ENCODE data around the gene CLPTM1L.
A peak's percentile ranks its signal among the peaks of the same experiment; 100 is the strongest.
"Not testable (repeated sequence)": the region's sequence is repeated elsewhere in the genome, so short reads cannot be mapped to it uniquely, and the experiment has no call there.

The CLPTM1L gene

DNA sequence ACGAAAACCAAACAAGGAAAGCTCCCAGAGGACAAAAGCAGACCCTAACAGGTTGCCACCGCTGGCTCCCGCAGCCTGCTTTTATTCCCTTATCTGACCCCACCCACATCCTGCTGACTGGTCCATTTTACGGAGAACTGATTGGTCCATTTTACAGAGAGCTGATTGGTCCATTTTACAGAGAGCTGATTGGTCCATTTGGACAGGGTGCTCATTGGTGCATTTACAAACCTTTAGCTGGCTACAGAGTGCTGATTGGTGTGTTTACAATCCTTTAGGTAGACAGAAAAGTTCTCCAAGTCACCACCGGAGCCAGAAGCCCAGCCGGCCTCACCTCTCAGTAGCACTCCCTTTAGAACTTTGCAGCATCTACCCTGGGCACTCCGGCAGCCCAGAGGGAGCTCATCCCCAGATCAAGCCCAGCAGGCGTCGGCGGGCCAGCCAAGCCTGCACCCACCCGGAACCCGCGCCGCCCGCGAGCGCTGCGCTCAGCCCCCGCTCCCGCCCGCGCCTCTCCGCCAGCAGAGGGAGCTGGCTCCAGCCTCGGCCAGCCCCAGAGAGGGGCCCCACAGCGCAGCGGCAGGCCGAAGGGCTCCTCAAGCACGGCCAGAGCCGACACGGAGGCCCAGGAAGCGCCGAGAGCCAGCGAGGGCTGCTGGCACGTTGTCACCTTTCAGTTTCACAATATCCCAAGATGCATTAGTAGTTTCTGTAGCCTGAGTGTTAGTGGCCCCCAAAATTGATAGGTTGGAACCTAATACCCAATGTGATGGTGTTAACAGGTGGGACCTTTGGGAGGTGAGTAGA lies 35.3 kb upstream of the CLPTM1L start:
- DNase-seq = peak; percentile 14 to 56 (median 33)

DNA sequence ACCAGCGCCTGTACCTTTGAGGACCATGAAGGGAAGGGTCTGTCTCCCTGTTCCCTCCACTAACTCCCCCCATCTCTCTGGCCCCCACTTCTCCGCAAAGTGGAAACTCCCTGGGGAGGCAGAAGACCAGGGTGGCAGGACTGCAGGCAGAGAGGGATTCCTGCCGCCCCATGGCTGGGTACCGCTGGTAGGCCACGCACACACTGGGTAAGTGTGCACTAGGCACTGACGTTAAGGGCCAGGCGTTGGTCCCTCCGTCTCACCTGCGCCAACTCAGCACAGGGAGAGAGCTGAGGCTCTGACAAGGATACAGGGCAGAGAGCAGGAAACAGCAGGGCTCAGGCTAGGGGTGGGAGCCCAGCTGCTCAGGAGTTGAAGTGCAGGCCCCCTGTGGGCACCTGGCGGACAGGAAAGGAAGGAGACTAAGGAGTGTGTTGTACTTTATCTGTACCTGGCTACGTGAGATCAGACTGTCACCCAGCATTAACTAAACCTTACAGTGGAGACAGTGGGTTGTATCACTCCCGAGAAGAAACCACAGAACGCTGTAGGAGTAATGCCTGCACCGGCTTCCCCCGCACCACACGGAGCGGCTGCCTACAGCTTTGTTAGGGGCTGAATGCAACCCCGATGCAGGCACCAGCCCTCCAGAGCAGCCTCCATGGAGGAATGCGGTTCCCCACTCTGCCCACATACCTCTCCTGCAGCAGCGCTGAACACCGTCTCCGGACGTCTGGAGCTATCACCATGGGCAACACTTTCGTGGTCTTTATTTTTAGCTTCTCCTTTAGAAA lies 34.2 kb upstream of the CLPTM1L start:
- no peak for DNase-seq

DNA sequence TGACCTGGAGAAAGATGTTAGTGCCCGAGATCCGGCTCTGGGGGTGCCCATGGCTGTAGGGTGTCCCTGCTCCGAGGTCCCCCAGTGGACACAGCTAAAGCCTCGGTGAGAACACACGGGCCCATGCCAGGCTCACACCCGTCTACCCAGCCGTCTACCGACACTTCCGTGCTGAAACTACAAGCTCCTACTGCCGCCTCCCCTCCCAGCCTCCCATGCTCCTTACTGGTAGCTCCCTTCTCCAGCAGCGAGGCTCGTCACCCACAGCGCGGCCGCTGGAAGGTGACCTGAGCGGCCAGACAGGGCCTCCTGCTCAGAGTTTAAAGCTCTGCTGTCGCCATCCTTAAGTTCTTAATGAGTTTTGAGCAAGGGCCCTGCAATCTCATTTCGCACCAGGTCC lies 33.2 kb upstream of the CLPTM1L start:
- no peak for DNase-seq

DNA sequence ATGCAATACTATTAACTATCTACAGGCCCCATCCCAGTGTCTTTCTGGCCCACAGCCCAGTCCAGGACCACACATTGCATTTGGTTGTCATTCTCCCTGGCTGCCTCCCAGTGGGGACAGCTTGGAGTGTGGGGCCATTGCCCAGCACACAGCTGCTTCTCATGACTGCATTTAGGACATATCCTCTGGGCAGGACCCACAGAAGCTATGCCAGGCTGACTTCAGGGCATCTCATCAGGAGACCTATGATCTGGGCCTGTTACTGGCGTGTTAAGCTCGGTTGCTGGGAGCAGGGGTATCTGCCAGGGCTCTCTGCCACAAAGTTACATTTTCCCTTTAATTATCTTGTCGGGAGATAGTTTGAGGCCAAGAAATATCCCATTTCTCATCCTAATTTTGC lies 32.1 kb upstream of the CLPTM1L start:
- DNase-seq = no peak

DNA sequence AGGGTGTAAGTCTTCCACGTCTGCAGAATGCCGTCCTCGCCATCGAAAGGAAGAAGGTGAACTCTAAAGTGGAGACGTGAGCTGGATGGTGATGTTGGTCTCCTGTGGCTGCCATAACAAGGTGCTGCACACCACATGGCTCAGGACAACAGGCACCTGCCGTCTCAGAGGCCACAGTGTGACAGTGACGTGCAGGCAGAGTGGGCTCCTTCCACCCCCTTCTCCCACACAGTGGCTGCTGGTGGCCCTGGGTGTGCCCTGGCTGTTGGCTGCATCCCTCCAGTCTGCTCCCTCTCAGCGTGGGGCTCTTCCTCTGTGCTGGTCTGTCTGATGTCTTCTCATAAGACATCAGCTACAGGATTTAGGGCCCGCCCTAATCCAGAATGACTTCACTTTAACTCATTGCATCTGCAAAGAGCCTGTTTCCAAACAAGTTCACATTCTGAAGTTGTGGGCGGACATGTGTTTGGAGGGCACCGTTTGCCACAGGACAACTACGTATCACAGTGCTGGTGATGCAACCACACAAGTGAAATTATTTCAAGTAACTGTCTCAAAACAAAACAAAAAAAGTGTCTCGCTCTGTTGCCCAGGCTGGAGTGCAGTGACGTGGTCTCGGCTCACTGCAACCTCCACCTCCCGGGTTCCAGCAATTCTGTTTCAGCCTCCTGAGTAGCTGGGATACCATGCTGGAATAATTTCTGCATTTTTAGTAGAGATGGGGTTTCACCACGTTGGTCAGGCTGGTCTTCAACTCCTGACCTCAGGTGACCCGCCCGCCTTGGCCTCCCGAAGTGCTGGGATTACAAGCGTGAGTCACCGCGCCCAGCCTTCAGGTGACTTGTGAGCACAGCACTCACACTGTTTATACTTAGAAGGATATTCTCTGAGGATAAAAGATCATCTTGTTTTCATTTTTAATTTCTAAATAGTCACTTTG lies 31.2 kb upstream of the CLPTM1L start:
- DNase-seq = no peak

DNA sequence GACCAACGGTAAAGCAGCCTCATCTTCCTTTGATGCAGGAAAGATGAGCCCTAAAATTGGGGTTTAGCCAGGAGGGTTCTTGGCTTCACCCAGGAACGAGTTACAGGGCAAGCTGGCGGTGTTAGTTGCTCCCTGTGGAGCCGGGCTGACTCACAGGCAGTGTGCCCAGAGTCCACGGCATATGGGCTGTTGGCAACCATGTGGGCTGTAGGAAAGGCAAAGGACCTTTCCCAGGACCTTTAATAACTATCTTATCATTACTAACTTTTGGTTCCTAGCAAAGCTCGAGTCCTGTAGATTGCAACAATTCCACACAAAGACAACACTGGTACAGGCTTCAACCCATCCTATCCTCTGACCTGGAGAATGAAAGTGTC lies 29.8 kb upstream of the CLPTM1L start:
- no peak for DNase-seq

DNA sequence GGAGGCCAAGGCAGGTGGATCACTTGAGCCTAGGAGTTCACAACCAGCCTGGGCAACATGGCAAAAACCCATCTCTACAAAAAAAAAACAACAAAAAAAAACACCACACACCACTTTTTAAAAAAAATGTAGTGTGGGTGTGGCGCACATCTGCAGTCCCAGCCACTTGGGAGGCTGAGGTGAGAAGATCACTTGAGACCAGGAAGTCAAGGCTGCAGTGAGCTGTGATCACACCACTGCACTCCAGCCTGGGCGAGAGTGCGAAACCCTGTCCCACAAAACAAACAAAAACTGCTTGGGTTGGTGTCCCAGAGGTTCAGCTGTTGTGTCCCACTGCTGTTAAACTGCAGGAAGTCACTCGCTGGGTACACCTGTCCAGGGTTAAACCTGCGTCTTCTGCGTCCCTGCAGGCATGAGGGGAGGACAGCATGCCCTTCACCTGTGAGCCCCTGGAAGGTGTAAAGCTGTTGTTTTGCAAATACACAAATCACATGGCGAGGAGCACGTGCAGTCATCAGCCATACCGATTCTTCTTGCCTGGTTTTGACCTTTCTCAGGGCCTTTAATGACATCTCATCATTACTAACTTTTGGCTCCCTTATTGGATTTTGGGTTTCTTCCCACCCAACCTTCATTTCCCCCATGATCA lies 29.3 kb upstream of the CLPTM1L start:
- no peak for DNase-seq

DNA sequence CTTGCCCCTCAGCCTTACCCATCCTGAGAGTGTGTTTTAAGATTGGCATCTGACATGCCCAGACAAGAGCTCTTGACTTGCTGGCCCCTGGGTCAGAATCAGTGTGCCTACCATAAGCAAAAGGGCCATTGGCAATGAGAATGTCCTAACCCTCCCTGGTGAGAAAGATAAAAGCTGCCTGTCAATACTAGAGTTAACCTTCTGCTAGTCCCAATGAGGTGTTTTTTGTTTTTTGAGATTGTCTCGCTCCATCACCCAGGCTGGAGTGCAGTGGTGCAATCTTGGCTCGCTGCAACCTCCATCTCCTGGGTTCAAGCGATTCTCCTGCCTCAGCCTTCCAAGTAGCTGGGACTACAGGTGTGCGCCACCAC lies 27.1 kb upstream of the CLPTM1L start:
- not testable (repeated sequence) for DNase-seq

DNA sequence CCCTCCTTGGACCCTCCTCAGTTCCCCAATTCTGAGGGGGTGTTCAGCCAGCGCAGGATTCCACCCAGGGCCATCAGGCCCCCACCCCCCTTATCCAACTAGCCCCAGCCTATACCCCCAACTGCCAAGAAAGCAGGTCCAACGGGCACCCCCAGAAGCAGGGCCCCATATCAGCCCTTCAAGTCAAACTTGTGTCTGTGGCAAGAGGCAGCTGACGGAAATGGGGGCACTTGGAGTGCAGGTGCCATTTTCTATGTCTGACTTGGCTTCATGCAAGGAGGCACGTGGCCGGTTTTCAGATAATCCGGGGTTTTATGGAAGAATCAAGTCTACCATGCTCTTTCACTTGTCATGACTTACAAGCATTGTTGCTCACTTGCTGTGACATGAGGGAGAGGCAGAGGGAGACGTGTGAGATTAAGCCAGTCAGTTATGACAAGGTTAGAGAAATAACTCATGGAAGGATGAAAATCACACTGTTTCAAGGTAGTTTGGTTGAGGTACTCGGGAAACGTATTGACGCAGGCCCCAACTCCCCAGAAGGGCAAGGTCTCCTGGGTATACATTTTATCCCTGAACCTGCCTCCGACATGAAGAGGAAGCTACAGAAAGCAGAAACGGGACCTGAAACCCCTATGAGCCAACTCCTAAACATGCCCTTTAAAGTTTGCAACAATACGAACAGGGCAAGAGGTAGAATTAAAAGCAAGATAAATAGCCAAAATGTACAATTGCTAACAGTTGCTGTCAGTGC lies 26.5 kb upstream of the CLPTM1L start:
- DNase-seq = no peak

DNA sequence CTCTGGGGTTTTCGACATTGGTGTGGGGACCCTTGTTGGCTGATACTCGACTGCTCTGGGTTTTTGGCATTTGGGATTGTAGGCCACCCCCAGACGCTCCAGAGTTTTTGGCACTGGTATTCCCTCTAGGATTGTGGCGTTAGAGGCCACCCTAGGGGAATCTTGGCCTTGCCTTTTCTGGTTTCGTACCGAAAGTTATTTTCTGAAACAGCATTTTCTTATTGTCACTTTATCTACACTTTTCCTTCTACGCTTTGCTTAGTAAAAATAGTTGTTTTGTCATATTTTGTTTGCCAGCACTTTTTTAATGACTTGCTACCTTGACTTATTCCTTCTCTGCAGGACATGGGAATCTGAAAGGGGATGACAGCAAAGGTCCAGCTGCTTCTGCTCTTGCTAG lies 25.1 kb upstream of the CLPTM1L start:
- no peak for DNase-seq

DNA sequence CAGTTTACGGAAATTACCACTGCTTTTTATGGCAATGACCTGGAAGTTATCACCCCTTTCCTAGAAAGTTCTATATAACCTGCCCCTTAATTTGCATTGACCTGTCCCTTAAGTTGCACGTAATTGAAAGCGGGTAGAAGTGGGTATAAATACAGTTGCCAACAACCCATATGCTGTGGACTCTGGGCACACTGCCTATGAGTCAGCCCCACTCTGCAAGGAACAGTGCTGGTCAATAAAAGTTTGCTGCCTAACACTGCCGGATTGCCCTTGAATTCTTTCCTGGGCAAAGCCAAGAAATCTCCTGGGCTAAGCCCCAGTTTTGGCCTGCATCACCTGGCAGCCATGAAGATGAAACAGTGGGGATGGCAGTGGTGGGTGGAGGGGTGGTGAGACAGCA lies 23.9 kb upstream of the CLPTM1L start:
- DNase-seq = no peak

DNA sequence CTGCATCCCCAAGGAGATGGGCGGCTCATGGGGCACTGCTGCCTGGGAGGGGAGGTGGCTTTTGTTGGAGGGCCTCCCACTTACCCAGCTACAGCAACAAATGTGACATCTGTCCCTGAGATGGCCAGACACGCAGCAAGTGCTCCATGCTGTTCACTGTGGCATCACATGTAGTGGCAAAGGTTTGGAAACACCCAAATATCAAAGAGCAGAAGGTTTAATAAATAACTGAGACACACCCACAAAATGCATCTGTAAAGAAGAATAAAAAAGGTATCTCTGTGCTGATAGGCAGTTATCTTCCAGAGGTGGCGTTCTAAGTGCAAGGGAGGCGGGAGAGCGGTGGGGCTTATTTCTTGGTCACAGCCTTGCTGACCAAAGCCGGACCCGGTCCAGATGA lies 23.3 kb upstream of the CLPTM1L start:
- no peak for DNase-seq

DNA sequence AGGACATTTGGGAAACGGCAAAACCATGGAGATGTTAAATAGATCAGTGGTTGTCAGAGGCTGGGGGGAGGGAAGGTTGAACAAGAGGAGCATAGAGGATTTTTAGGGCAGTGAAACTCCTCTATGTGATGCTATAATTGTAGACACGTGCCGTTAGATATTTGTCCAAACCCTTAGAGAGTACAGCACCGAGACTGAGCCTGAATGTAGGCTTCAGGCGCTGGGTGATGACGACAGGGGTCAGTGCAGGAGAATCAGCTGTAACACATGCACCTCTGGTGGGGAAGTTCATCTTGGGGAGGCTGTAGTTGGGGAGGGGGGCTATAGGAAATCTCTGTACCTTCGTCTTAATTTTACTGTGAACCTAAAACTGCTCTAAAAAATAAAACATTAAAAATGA lies 22.2 kb upstream of the CLPTM1L start:
- DNase-seq = no peak

DNA sequence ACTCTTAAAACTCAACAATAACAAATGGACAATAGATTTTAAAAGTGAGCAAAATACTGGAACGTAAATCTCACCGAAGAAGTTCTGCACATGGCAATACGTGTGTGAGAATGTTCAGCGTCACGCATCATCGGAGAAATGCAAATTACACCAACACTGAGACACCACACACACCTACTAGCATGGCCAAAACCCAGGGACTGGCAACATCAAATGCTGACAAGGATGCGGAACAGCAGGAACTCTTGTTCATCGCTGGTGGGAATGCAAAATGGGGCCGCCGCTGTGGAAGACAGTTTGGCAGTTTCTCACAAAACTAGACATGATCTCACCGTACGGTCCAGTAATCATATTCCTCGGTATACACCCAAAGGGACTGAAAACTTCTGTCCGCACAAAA lies 21.6 kb upstream of the CLPTM1L start:
- DNase-seq = no peak

DNA sequence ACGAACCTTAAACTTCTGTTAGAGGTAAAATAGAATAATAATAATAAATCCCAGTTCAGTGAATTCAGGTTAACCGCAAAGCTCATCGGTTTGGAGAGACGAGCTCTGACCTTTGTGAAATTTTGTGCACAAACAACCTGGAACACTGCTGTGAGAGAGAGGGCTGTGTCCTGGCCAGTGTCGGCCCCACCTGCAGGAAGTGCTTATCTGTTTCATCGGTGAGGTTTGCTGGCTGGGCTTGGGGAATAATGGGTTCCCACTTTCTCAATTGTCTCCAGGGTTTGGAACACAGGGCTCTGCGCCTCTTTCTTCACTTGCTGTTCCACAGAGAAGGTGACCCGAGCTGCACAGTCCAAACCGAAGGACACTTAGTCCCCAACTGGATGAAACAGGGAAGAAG lies 19.3 kb upstream of the CLPTM1L start:
- DNase-seq = no peak

DNA sequence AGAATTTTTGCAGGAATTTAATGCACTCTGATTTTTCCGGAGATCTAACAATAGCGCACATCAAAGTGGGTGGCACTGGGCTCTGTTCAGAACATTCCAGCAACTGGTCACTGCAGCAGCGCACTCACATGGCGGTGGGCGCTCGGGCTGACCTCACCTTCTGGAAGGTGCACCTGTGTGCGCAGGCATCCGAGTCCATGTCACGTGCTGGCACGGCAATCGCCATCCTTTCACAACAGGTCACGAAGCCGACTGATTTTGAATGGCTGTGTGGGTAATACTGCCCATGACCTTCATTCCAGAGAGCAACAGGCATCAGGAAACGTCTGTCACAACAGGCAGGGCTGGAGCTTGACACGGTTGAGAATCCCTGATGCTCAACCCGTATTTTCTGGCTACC lies 18.7 kb upstream of the CLPTM1L start:
- no peak for DNase-seq

DNA sequence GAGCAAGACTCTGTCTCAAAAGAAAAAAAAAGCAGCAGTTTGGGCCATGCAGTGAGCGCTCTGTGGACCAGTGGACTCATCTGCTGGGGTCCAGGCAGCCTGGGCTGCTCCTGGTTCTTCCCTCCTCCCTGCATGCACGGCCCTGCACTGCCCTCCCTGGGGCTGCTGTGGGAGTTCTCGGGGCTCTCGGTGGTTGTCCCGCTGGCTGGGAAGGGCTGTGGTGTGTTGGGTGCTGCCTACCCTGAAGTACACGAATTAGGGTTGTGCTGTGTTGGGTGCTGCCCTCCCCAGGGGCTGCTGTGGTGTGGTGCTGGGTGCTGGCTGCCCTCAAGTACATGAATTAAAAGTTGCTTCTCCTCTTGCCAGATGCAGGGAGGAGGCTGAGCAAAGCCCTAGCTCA lies 18.3 kb upstream of the CLPTM1L start:
- no peak for DNase-seq

DNA sequence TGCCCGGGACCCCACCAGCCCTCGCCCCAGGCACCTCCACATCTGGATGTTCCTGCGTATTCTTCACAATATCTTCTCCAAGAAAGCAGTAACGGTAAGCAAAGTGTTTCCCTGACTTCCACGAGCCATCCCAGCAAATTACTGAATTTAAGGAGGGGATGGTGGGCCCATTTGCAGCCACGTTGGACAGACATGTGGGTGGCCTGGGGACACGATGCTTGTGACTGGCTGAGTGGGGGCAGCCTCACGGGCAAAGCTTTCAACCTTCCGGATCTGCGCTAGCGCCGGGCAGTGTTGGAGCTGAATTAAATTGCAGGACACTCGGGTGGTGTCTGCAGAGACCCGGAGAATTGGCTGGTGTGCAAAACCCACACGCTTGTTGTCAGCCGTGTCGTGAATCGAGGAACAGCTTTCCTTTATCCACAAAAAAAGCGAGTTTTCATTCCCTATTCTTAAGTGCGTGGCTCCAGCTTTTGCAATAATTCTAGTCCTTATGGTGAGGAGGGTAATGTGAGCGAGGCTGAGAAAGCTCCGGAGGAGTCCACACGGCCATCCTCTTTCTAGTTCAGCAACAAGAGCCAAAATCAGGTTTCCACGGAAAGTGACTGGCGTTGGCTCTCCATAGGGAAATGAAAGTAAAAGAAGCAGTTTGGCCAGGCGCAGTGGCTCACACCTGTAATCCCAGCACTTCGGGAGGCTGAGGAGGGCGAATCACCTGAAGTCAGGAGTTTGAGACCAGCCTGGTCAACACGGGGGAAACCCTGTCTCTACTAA lies 17.5 kb upstream of the CLPTM1L start:
- DNase-seq = no peak

DNA sequence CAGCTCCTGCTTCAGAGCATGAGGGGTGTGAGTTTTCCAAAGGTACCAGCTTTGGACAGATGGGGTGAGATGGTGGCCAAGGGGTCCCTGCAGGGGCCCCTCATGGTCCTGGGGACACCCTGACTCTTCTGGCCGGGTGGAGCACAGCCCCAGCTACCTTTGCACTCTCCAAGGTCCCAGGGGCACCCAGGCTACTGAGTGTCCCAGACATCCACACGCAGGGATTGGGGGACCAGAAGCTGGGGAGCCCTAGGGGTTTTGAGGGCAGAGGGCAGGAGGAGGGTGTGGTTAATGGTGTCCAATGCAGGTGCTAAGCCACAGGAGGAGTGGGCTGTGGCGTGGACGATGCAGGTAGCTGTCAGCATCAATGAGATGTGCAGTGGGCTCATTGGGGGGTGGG lies 16.0 kb upstream of the CLPTM1L start:
- no peak for DNase-seq

DNA sequence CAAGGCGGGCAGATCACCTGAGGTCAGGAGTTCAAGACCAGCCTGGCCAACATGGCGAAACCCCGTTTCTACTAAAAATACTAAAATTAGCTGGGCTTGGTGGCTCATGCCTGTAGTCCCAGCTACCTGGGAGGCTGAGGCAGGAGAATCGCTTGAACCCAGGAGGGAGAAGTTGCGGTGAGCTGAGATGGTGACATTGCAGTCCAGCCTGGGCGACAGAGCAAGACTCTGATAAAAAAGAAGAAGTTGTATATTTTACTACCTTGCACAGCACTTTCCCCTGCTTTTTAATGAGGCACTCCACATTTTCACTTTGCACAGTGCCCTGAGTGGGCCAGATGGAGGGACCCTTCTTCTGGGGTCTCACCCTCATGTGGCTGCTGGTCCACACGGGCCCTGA lies 15.5 kb upstream of the CLPTM1L start:
- DNase-seq = not testable (repeated sequence)

DNA sequence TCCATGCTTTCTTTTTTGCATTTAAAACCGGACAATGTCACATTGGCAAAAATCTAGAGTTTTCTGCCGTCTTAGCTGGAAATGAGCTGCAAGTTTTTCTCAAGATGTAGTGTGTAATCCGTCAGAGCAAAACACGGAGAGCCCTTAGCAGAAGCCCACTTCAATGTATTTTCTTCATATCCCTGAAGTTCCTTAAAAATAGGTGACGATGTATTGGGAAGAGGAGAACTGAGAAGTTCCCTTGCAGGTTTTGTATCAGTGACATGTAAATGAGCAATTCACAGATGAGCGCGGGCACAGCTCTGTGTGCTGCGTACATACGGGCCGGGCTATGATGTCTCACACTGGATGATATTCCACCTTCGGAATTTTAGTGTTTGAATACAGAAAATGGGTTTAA lies 14.8 kb upstream of the CLPTM1L start:
- DNase-seq = no peak

Measured in T-helper 1 cell (primary cell).